ENCODE results near the gene LRRC3. TPM values are rescaled to one million over a fixed set of nuclear protein-coding genes. Genes with fewer than 3 reads are reported as not detected.
"Not testable (repeated sequence)": the region's sequence is repeated elsewhere in the genome, so short reads cannot be mapped to it uniquely, and the experiment has no call there.

The LRRC3 gene
- total RNA-seq, 2 donors from 2014 or later, result 6.5 to 8.3 TPM

- no peaks in the 10 kb centered on the region for H3K36me3 ChIP-seq
- ATAC-seq (ENCODE audit: insufficient number of reproducible peaks, low FRiP score, low read depth), result no peak
- peaks cover 3% of the 10 kb centered on the region for H3K9me3 ChIP-seq
- no peak for DNase-seq (ENCODE audit: low spot score)
- no peak for TF ChIP-seq CTCF (IDR thresholded peaks at IDR 0.05)
- H3K4me3 ChIP-seq, result no peak overlapping the region
- H3K27ac ChIP-seq, result no peak overlapping the region
- peaks cover 0 to 12% of the 10 kb centered on the region in 2 donors for H3K4me1 ChIP-seq (ENCODE audit: control insufficient read depth in 1 of 2, low read depth in 2 of 2)
- H3K27me3 ChIP-seq (replicated peaks; ENCODE audit: insufficient read depth), result no peaks in the 10 kb centered on the region
Measured at GRCh38 chr21:44498280-44499210, 43.2 kb downstream of the LRRC3 start.

GRCh38 chr21:44499211-44499560 lies 43.9 kb downstream of the LRRC3 start:
- Histone ChIP-seq H3K9me3 (no peaks in the 10 kb centered on the region), H3K27me3 (replicated peaks; ENCODE audit: insufficient read depth) (no peaks in the 10 kb centered on the region), H3K36me3 (no peaks in the 10 kb centered on the region), H3K27ac (no peak overlapping the region), H3K4me3 (no peak overlapping the region), H3K4me1 (ENCODE audit: control insufficient read depth in 1 of 2, low read depth in 2 of 2) (peaks cover 0 to 12% of the 10 kb centered on the region in 2 donors)
- no peak for ATAC-seq (ENCODE audit: insufficient number of reproducible peaks, low FRiP score, low read depth)
- no peak for DNase-seq (ENCODE audit: low spot score)
- TF ChIP-seq CTCF (IDR thresholded peaks at IDR 0.05), result no peak

- H3K9me3 ChIP-seq, result no peaks in the 10 kb centered on the region
- no peaks in the 10 kb centered on the region for H3K36me3 ChIP-seq
- H3K4me1 ChIP-seq (ENCODE audit: control insufficient read depth in 1 of 2, low read depth in 2 of 2), result peaks cover 0 to 12% of the 10 kb centered on the region in 2 donors
- no peak for ATAC-seq (ENCODE audit: insufficient number of reproducible peaks, low FRiP score, low read depth)
- no peak overlapping the region for H3K4me3 ChIP-seq
- H3K27me3 ChIP-seq (replicated peaks; ENCODE audit: insufficient read depth), result no peaks in the 10 kb centered on the region
- no peak for TF ChIP-seq CTCF (IDR thresholded peaks at IDR 0.05)
- no peak overlapping the region for H3K27ac ChIP-seq
- DNase-seq (ENCODE audit: low spot score), result no peak
Measured at GRCh38 chr21:44499631-44500030, 44.3 kb downstream of the LRRC3 start.

- no peak for DNase-seq (ENCODE audit: low spot score)
- TF ChIP-seq CTCF (IDR thresholded peaks at IDR 0.05), result no peak
- no peaks in the 10 kb centered on the region for H3K27me3 ChIP-seq (replicated peaks; ENCODE audit: insufficient read depth)
- H3K36me3 ChIP-seq, result no peaks in the 10 kb centered on the region
- H3K27ac ChIP-seq, result no peak overlapping the region
- H3K4me1 ChIP-seq (ENCODE audit: control insufficient read depth in 1 of 2, low read depth in 2 of 2), result peaks cover 0 to 12% of the 10 kb centered on the region in 2 donors
- no peaks in the 10 kb centered on the region for H3K9me3 ChIP-seq
- no peak overlapping the region for H3K4me3 ChIP-seq
- no peak for ATAC-seq (ENCODE audit: insufficient number of reproducible peaks, low FRiP score, low read depth)
Measured at GRCh38 chr21:44500111-44500510, 44.8 kb downstream of the LRRC3 start.

- TF ChIP-seq CTCF (IDR thresholded peaks at IDR 0.05), result no peak
Measured at GRCh38 chr21:44502171-44502958, 47.1 kb downstream of the LRRC3 start.

GRCh38 chr21:44503006-44503889 lies 47.9 kb downstream of the LRRC3 start:
- not testable (repeated sequence) for H3K27me3 ChIP-seq (replicated peaks; ENCODE audit: insufficient read depth); H3K9me3 ChIP-seq; H3K4me1 ChIP-seq (ENCODE audit: control insufficient read depth in 1 of 2, low read depth in 2 of 2); ATAC-seq (ENCODE audit: insufficient number of reproducible peaks, low FRiP score, low read depth); H3K4me3 ChIP-seq; H3K36me3 ChIP-seq; H3K27ac ChIP-seq; DNase-seq (ENCODE audit: low spot score)

More at GRCh38 chr21:44502171-44502958, 47.1 kb downstream of the LRRC3 start:
- Histone ChIP-seq H3K9me3 (no peaks in the 10 kb centered on the region), H3K27ac (no peak overlapping the region), H3K4me3 (no peak overlapping the region), H3K36me3 (no peaks in the 10 kb centered on the region), H3K4me1 (ENCODE audit: control insufficient read depth in 1 of 2, low read depth in 2 of 2) (peaks cover 0 to 1% of the 10 kb centered on the region in 2 donors), H3K27me3 (replicated peaks; ENCODE audit: insufficient read depth) (no peaks in the 10 kb centered on the region)
- ATAC-seq (ENCODE audit: insufficient number of reproducible peaks, low FRiP score, low read depth), result no peak
- no peak for DNase-seq (ENCODE audit: low spot score)
